Suprapubic skin (tissue), 4 donors: ENCODE measurements around the gene TSPAN17.

Experiments used
- CTCF ChIP-seq, 2 donors: fragments of 200-600 bp in 1 of 2; fragments of 450-650 bp in 1 of 2; sonication (generic) in 1 of 2; IDR thresholded peaks; one replicate each; pipeline ENCODE4 v1.5.1; 2016 to 2019; ENCODE audit warnings: antibody characterized with exemption in 2 of 2, mild to moderate bottlenecking in 1 of 2, moderate library complexity in 1 of 2
- EP300 ChIP-seq: sonication (generic); formaldehyde crosslinking; IDR thresholded peaks from one replicate; pipeline ENCODE4 v1.6.1; 2017; ENCODE audit warnings: antibody characterized with exemption
- POLR2A ChIP-seq, 2 donors: fragments of 450-650 bp; IDR thresholded peaks; one replicate each; pipeline ENCODE4 v1.6.1; 2017; ENCODE audit warnings: antibody characterized with exemption in 2 of 2, mild to moderate bottlenecking in 2 of 2, moderate library complexity in 2 of 2
- POLR2AphosphoS5 ChIP-seq, 3 donors: sonication (generic); formaldehyde crosslinking; IDR thresholded peaks; one replicate each; pipeline ENCODE4 v1.6.1; 2017; ENCODE audit warnings: antibody characterized with exemption in 3 of 3

GRCh38 chr5:176625966-176626875 lies 21.1 kb upstream of the TSPAN17 start:
- TF ChIP-seq CTCF (IDR thresholded peaks at IDR 0.05) (no peak), POLR2AphosphoS5 (IDR thresholded peaks at IDR 0.05) (no peak), POLR2A (IDR thresholded peaks at IDR 0.05) (no peak), EP300 (no peak)
